ENCODE measurements around the gene RGS4.
"Not testable (repeated sequence)": the region's sequence is repeated elsewhere in the genome, so short reads cannot be mapped to it uniquely, and the experiment has no call there.

RGS4 gene

DNA sequence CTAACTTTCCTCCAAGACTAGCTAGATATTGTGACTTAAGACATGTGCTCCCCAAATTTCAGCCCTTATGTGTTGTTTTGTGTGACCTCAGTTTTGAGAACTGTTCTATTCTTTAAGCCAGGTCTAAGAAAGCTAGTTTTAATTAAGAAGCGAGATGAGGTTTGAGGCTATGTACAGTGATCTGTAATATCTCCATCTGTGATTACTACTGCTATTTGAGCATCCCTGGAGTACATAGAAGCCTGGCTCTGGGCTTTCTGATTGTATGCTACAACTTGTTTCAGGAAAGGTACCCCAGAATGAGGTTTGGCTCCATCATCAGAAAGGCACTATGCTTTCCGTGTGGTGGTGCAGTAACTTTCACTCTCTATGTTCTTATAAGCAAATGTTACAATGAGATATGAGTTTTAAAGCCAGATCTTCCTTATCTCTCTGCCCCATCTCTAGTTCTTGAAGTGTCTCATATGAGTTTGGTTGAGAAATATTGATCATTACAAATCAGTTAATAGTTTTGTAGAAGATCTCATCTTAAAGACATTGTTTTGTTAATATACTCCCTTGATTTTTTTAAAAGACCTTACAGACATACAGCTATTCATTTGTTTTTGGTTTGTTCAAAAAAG, 605 bp downstream of the RGS4 start:
- no peak for DNase-seq

DNA sequence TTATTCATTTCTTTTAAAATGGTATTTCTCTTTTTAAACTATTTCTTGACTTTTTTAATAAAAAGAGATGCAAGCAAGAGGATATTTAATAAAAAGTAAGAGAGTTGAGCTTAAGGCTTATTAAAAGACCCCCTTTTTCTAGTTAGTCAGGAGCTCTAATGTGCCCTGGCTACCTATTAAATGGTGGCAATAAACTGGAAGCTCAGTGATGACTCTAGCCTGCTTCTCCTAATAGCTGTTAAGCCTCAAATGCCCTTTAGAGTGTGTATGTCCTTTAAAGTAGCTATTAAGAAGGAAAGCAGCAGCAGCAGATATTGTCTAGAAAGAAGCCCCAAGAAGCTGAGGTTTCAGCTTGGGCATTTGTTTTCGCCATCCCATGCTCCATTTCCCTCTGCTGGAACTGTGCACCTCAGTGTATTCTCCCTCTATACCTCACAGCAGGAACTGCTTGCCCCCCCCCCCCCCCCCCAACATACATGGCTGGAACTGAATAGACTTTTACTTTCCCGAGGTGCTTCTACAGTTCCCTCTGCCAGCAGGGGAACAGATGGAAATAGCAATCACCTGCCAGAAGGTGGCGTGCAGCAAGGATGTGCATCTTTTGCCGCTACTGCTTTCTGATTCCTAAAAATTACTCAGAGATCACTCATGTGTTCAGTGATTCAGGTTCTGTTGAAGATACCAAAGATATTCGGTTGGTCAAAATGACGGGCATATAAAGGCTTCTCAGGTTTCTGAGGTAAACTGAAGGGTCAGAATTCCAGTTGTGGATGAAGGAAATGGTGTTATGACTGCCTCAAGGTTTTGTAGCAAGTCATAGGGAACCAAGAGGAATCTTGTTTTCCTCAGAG, 2.5 kb downstream of the RGS4 start:
- DNase-seq = peak; percentile 60

GRCh38 chr1:163072658-163073057, 3.5 kb downstream of the RGS4 start:
- DNase-seq = no peak

DNA sequence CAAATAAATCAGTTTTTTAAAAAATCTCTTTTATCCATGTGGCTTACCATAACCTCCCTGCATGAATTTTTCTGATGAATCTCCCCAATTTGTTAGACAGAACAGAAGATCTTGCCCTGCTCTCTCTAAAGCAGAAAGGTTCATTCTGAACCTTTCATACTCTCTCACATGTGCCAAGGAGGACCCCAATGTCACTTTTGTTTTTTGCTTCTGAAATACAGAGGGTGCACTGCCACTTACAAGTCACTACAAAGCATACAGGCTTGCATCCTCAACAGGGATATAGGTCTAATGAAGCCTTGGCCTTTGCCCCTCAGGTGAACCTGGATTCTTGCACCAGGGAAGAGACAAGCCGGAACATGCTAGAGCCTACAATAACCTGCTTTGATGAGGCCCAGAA, 4.8 kb downstream of the RGS4 start:
- no peak for DNase-seq

GRCh38 chr1:163074716-163075284, 5.6 kb downstream of the RGS4 start:
- no peak for DNase-seq

DNA sequence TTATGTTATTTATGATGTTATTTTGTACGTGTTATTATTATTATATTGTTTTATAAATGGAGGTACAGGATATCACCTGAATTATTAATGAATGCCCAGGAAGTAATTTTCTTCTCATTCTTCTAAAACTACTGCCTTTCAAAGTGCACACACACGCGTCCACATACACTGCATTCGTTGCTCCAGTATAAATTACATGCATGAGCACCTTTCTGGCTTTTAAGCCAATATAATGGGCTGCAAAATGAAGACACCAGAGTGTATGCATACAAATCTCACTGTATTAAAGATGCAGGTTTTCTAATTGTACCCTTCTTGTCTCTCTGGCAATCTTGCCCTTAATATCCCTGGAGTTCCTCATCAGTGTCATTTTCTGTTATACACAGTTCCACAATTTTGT, 6.9 kb downstream of the RGS4 start:
- DNase-seq = no peak

GRCh38 chr1:163076446-163076845, 7.3 kb downstream of the RGS4 start:
- no peak for DNase-seq

- no peak for DNase-seq
Observed at GRCh38 chr1:163076981-163077761, 8.0 kb downstream of the RGS4 start.

DNA sequence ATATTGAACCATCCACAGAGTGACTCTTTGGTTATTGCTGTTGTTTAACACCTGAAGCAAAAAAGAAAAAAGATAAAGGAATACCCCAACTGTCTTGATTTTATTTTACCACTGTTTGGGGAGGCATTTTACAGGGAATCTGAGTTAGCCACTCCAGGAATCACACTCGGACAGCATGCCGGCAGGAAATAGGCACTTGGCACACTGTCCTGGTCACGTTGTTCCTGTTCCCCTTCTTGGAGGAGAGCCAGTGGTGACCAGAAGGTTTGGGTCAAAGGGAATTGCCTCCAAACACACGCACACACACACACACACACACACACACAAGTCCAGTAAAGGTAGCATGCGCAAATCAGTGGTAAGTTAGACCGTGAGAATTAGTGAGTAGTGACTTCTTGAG, 13.8 kb downstream of the RGS4 start:
- DNase-seq = no peak

DNA sequence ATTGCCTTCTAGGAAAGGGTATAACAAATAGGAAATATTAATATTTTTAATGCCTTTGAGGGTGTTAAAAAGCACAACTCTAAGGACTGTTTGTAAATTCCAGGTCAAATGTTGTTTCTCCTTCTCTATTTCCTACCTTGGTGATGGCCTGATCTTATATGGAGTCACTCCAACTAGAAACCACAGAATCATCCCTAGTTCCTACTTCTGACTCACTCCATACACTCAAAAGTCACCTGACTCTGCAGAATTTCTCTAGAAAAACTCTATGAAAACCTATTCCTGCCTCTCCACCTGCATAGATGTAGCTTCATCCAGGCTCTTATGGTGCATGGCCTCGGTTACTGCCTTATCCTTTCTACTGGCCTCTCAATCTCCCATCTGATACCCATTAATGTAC, 14.5 kb downstream of the RGS4 start:
- no peak for DNase-seq

- no peak for DNase-seq
Observed at GRCh38 chr1:163084330-163084729, 15.2 kb downstream of the RGS4 start.

DNA sequence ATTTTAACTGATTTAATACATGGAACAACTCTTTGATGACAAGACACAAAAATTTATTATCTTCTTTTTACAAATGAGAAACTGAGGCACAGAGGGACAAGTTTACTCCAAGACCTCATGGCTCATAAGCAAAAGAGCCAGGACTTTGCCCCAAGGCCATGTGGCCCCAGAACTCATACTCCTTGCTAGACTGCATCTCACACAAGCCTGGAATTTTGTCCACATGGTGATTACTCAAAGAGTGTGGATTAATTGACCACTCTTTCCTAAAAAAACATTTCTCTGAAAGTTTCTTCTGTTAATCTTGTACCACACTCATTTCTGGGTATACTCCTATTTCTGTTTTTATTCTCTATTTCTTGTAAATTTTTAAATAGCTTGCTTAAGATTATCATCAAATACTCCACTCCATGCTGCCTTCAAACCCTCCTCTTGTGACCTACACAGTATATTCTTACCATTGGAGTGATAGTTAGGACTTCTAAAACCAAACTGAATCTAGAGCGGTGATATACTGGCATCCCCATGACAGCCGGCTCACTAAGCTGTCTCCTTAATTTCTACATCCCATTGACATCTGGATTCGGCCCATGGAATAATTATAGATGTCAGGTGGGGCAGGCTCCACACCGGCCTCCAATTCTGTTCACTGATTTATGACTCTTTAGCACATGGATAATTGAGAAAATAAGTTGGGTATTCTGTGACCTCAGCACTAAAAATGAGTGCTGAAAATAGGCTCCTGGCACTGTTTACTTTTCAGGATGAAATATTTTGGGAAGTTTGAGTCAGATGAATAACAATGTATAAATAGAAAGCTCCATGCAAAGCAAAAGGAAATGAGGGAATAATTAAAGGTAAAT, 16.1 kb downstream of the RGS4 start:
- no peak for DNase-seq

GRCh38 chr1:163085904-163086268, 16.7 kb downstream of the RGS4 start:
- DNase-seq = no peak

GRCh38 chr1:163089117-163089516, 20.0 kb downstream of the RGS4 start:
- DNase-seq = not testable (repeated sequence)

DNA sequence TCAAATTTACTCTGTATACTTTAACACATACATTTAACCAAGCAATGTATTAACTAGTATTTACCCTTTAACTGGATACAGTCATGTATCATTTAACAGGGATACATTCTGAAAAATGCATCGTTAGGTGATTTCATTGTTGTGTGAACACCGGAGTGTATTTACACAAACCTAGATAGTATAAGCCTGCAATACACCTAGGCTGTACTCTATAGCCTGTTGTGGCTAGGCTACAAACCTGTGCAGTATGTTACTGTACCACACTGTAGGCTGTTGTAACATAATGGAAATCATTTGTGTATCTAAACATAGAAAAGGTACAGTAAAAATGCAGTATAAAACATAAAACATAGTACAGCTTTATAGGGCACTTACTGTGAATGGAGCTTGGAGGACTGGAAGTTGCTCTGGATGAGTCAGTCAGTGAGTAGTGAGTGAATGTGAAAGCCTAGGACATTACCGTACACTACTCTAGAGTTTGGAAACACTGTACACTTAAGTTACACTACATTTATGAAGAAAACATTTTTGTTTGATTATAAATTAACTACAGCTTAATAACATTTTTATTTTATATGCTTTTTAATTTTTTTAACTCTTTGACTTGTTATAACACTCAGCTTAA, 21.3 kb downstream of the RGS4 start:
- no peak for DNase-seq

GRCh38 chr1:163093169-163093568, 24.0 kb downstream of the RGS4 start:
- DNase-seq = peak; percentile 22

GRCh38 chr1:163093579-163093978, 24.4 kb downstream of the RGS4 start:
- no peak for DNase-seq

GRCh38 chr1:163094182-163094581, 25.0 kb downstream of the RGS4 start:
- no peak for DNase-seq

DNA sequence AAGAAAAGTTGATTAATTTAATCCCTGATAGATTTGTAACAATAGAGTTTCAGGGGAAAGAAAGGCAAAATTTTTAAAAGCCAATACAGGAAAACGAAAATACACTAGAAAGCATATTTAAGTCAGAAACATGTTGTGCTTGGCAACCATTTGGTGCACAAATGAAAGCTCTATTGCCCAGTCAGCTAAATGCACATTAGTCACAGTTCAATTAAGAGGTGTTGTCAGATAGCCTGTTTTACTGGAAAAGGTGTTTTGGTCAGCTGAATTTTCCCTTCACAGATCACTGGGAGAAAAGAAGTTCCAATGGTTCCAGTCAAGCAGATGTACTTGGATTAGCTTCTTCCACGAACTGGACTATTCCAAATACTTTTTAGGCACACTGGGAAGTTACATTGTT, 25.4 kb downstream of the RGS4 start:
- DNase-seq = peak; percentile 30

DNA sequence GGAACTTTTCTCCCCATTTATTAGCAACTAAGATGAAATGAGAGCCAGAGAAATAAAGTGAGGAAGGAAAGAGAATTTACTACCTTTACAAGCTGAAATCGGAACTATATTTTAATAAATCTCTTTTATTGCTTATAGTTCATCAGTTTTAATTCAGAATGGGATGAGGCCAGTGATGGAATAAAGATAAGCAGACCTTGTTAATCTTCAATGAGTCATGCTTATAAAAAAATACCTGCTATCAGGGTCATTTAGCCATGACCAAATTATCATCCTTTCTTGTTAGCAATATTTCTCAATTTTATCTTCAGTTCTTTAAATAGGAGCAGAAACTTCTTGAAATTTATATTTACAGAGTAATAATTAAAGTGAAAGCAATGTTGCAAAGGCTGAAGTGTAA, 26.1 kb downstream of the RGS4 start:
- no peak for DNase-seq

- DNase-seq = no peak
Observed at GRCh38 chr1:163102590-163102989, 33.4 kb downstream of the RGS4 start.

Measured in NCI-H446 treated with DMSO at 0.1 percent for 48 hours (cell line).